Loucy (cell line): ENCODE data around the gene GDI2.

Source experiments
- H2AFZ ChIP-seq: fragments of 200-600 bp; sonication (generic); 2 replicates; pipeline ENCODE4 v1.6.0; 2016; ENCODE audit warnings: antibody characterized with exemption, mild to moderate bottlenecking, low read length, moderate library complexity
- H3F3A ChIP-seq: fragments of 200-600 bp; 2 replicates; pipeline ENCODE4 v1.6.0; 2016; ENCODE audit warnings: antibody characterized with exemption, low read depth, mild to moderate bottlenecking
- H3K27me3 ChIP-seq: fragments of 200-600 bp; sonication (generic); 2 replicates; pipeline ENCODE4 v1.6.1; 2014; ENCODE audit warnings: low read length, mild to moderate bottlenecking; ENCODE audit not compliant: insufficient read depth, poor library complexity, severe bottlenecking
- H3K36me3 ChIP-seq: fragments of 200-600 bp; sonication (generic); 2 replicates; pipeline ENCODE4 v1.6.1; 2016; ENCODE audit warnings: low read length; ENCODE audit not compliant: insufficient read depth
- H3K4me1 ChIP-seq: fragments of 200-600 bp; sonication (generic); 2 replicates; pipeline ENCODE4 v1.5.1; 2014; ENCODE audit warnings: low read length, mild to moderate bottlenecking; ENCODE audit not compliant: insufficient read depth, poor library complexity, severe bottlenecking
- H3K4me2 ChIP-seq: fragments of 200-600 bp; sonication (generic); 2 replicates; pipeline ENCODE4 v1.6.0; 2014; ENCODE audit warnings: antibody characterized with exemption, low read length, low read depth, mild to moderate bottlenecking; ENCODE audit not compliant: poor library complexity, severe bottlenecking
- H3K4me3 ChIP-seq: fragments of 200-600 bp; sonication (generic); 2 replicates; pipeline ENCODE4 v1.5.1; 2014; ENCODE audit warnings: low read length, mild to moderate bottlenecking, mixed read lengths; ENCODE audit not compliant: poor library complexity, severe bottlenecking
- H3K79me2 ChIP-seq: fragments of 200-600 bp; sonication (generic); 2 replicates; pipeline ENCODE4 v1.6.1; 2014; ENCODE audit warnings: low read length; ENCODE audit not compliant: insufficient read depth
- H3K9ac ChIP-seq: fragments of 200-600 bp; sonication (generic); 2 replicates; pipeline ENCODE4 v1.6.0; 2014; ENCODE audit warnings: mild to moderate bottlenecking, low read depth, low read length, moderate library complexity; ENCODE audit not compliant: poor library complexity, severe bottlenecking
- H3K9me2 ChIP-seq: fragments of 200-600 bp; sonication (generic); replicated peaks from 2 replicates; pipeline ENCODE4 v1.6.1; 2016; ENCODE audit warnings: low read depth, low read length, mixed read lengths
- H3K9me3 ChIP-seq: fragments of 200-600 bp; sonication (generic); 2 replicates; pipeline ENCODE4 v1.6.1; 2014; ENCODE audit warnings: mild to moderate bottlenecking, antibody characterized with exemption, low read length, low read depth; ENCODE audit not compliant: insufficient read depth
- H4K20me1 ChIP-seq: fragments of 200-600 bp; sonication (generic); 2 replicates; pipeline ENCODE4 v1.6.0; 2014; ENCODE audit warnings: antibody characterized with exemption, low read length, mild to moderate bottlenecking; ENCODE audit not compliant: insufficient read depth, poor library complexity, severe bottlenecking
- CTCF ChIP-seq: fragments of 200-600 bp; sonication (generic); conservative IDR thresholded peaks from 2 replicates; pipeline ENCODE4 v1.5.1; 2014; ENCODE audit warnings: mild to moderate bottlenecking, antibody characterized with exemption, low read length
- EZH2phosphoT487 ChIP-seq: fragments of 200-600 bp; IDR thresholded peaks from 2 replicates; pipeline ENCODE4 v1.6.1; 2018; ENCODE audit warnings: antibody characterized with exemption, mild to moderate bottlenecking, moderate library complexity, borderline replicate concordance

GDI2 gene

GRCh38 chr10:5830629-5831445 lies 17.6 kb upstream of the GDI2 start:
- no peaks in the 10 kb centered on the region for H3K4me1 ChIP-seq
- no peak overlapping the region for H3K9ac ChIP-seq
- no peaks in the 10 kb centered on the region for H3K27me3 ChIP-seq
- no peaks in the 10 kb centered on the region for H3K36me3 ChIP-seq
- no peak overlapping the region for H3K4me3 ChIP-seq
- no peak overlapping the region for H3K4me2 ChIP-seq
- TF ChIP-seq CTCF (no peak), EZH2phosphoT487 (no peak)
- H2AFZ ChIP-seq: no peak overlapping the region
- no peaks in the 10 kb centered on the region for H3K9me2 ChIP-seq
- H4K20me1 ChIP-seq: no peaks in the 10 kb centered on the region
- no peaks in the 10 kb centered on the region for H3F3A ChIP-seq
- no peaks in the 10 kb centered on the region for H3K9me3 ChIP-seq
- no peaks in the 10 kb centered on the region for H3K79me2 ChIP-seq

GRCh38 chr10:5829267-5829666 lies 16.0 kb upstream of the GDI2 start:
- TF ChIP-seq CTCF: no peak
- no peak for TF ChIP-seq EZH2phosphoT487
- no peaks in the 10 kb centered on the region for H3K79me2 ChIP-seq
- no peaks in the 10 kb centered on the region for H3F3A ChIP-seq
- no peak overlapping the region for H3K4me3 ChIP-seq
- H2AFZ ChIP-seq: no peak overlapping the region
- no peaks in the 10 kb centered on the region for H3K36me3 ChIP-seq
- no peaks in the 10 kb centered on the region for H3K9me2 ChIP-seq
- H3K9me3 ChIP-seq: no peaks in the 10 kb centered on the region
- no peak overlapping the region for H3K9ac ChIP-seq
- H3K27me3 ChIP-seq: no peaks in the 10 kb centered on the region
- H3K4me1 ChIP-seq: no peaks in the 10 kb centered on the region
- no peak overlapping the region for H3K4me2 ChIP-seq
- no peaks in the 10 kb centered on the region for H4K20me1 ChIP-seq

- H3K9ac ChIP-seq: no peak overlapping the region
Observed at GRCh38 chr10:5828725-5829124, 15.5 kb upstream of the GDI2 start.

More at GRCh38 chr10:5828725-5829124, 15.5 kb upstream of the GDI2 start:
- H3K27me3 ChIP-seq: no peaks in the 10 kb centered on the region
- no peaks in the 10 kb centered on the region for H3K36me3 ChIP-seq
- no peak overlapping the region for H3K4me2 ChIP-seq
- H3F3A ChIP-seq: no peaks in the 10 kb centered on the region
- H3K9me3 ChIP-seq: no peaks in the 10 kb centered on the region
- H3K4me1 ChIP-seq: no peaks in the 10 kb centered on the region
- no peak for TF ChIP-seq EZH2phosphoT487
- no peak for TF ChIP-seq CTCF
- no peaks in the 10 kb centered on the region for H3K9me2 ChIP-seq
- no peak overlapping the region for H3K4me3 ChIP-seq
- H2AFZ ChIP-seq: no peak overlapping the region
- H4K20me1 ChIP-seq: no peaks in the 10 kb centered on the region
- H3K79me2 ChIP-seq: no peaks in the 10 kb centered on the region
